K562 (cell line): ENCODE measurements around the gene RIOK3. TPM values are rescaled to one million over a fixed set of nuclear protein-coding genes. Genes with fewer than 3 reads are reported as not detected.

Experiments used
- ATAC-seq: fragments of 200-7000 bp; cut with Tn5 transposase; 3 replicates; pipeline ENCODE4 v1.9.1; 2020; ENCODE audit warnings: moderate library complexity
- BruUV-seq: library from RNA; stranded (reverse); fragments of 400-500 nt; replicated peaks from 2 replicates; lab custom pipeline; 2021; lab: Mats Ljungman, UMichigan
- CTCF ChIA-PET: fragments of 300-600 bp; formaldehyde crosslinking; extraction: SDS; loops from one replicate; lab custom pipeline; 2021; ENCODE audit warnings: low intra/inter-chr PET ratio; lab: Yijun Ruan, JAX
- POLR2A ChIA-PET: fragments of 300-600, 350-650 bp; sonication (Branson Sonifier 250); formaldehyde crosslinking; extraction: SDS; loops from one replicate; lab custom pipeline; 2021; ENCODE audit warnings: antibody characterized with exemption, inconsistent platforms; lab: Yijun Ruan, JAX
- DNase-seq, 4 experiments: peaks; one replicate each; pipeline versions ENCODE4 v3.0.0 to v3.0.0-alpha.2; 2011 to 2018; ENCODE audit warnings: low spot score in 3 of 4, mixed read lengths in 3 of 4; ENCODE audit errors: extremely low read depth in 1 of 4
- FAIRE-seq: peaks from 2 replicates; lab custom pipeline; 2011; peaks lifted over from hg19 to GRCh38; lab: Jason Lieb, UNC
- H2AFZ ChIP-seq: 2 replicates; pipeline ENCODE4 v1.6.0; 2011; ENCODE audit warnings: low read depth, low read length, control low read depth, inconsistent platforms
- H3K27ac ChIP-seq: fragments of 200-600 bp; 3 replicates; pipeline ENCODE4 v1.8.0; 2011; ENCODE audit warnings: low read depth, mild to moderate bottlenecking, control low read depth, inconsistent platforms, low read length, moderate library complexity, mixed read lengths; ENCODE audit errors: extremely low read depth
- H3K27me3 ChIP-seq, 2 experiments: fragments of 300-600 bp in 1 of 2; 2 replicates in 1 of 2; 3 replicates in 1 of 2; pipeline versions ENCODE4 v1.6.0 to v1.8.0; 2011; ENCODE audit warnings: inconsistent platforms in 2 of 2, low read length in 2 of 2, mild to moderate bottlenecking in 1 of 2, mixed read lengths in 1 of 2, moderate library complexity in 1 of 2; ENCODE audit not compliant: control insufficient read depth in 2 of 2, insufficient read depth in 2 of 2
- H3K36me3 ChIP-seq: fragments of 300-600 bp; 3 replicates; pipeline ENCODE4 v1.8.0; 2011; ENCODE audit warnings: mild to moderate bottlenecking, low read length, inconsistent platforms; ENCODE audit not compliant: control insufficient read depth, insufficient read depth
- H3K4me1 ChIP-seq, 2 experiments: fragments of 200-600 bp in 1 of 2; replicated peaks in 1 of 2; 2 replicates in 1 of 2; 3 replicates in 1 of 2; pipeline versions ENCODE4 v1.5.1 to v1.8.0; 2011; ENCODE audit warnings: inconsistent platforms in 2 of 2, low read length in 2 of 2, mild to moderate bottlenecking in 1 of 2, mixed read lengths in 1 of 2, moderate library complexity in 1 of 2; ENCODE audit not compliant: control insufficient read depth in 2 of 2, insufficient read depth in 2 of 2
- H3K4me2 ChIP-seq: 2 replicates; pipeline ENCODE4 v1.6.1; 2011; ENCODE audit warnings: low read length, control low read depth, inconsistent platforms, mixed read lengths; ENCODE audit not compliant: insufficient read depth
- H3K4me3 ChIP-seq: fragments of 200-600 bp; sonication (generic), shearing (Covaris generic); 2 replicates; pipeline ENCODE4 v1.5.1; 2016; ENCODE audit warnings: control low read depth, inconsistent platforms
- H3K79me2 ChIP-seq: fragments of 200-600 bp; 3 replicates; pipeline ENCODE4 v1.8.0; 2011; ENCODE audit warnings: low read length, inconsistent platforms; ENCODE audit not compliant: control insufficient read depth, insufficient read depth
- H3K9ac ChIP-seq, 2 experiments: 2 replicates each; pipeline versions ENCODE4 v1.6.0 to v1.6.1; 2011; ENCODE audit warnings: low read depth in 2 of 2, low read length in 2 of 2, control low read depth in 1 of 2, inconsistent platforms in 1 of 2, mild to moderate bottlenecking in 1 of 2, mixed read lengths in 1 of 2; ENCODE audit not compliant: insufficient read depth in 1 of 2
- H3K9me1 ChIP-seq: one replicate; pipeline ENCODE4 v1.6.0; 2011; ENCODE audit warnings: inconsistent platforms, mild to moderate bottlenecking, low read length, moderate library complexity; ENCODE audit not compliant: control insufficient read depth, insufficient read depth
- H3K9me3 ChIP-seq: replicated peaks from 2 replicates; pipeline ENCODE4 v1.5.1; 2011; ENCODE audit warnings: low read depth, low read length, inconsistent platforms; ENCODE audit not compliant: control insufficient read depth, insufficient read depth
- H4K20me1 ChIP-seq: replicated peaks from 2 replicates; pipeline ENCODE4 v1.6.1; 2011; ENCODE audit warnings: low read length, inconsistent platforms, mixed read lengths; ENCODE audit not compliant: control insufficient read depth, insufficient read depth
- C11orf30 ChIP-seq: fragments of 450-650 bp; IDR thresholded peaks from 2 replicates; pipeline ENCODE4 v1.6.1; 2016; ENCODE audit warnings: low read depth, mild to moderate bottlenecking
- CEBPB ChIP-seq: fragments of 450-650 bp; IDR thresholded peaks from 2 replicates; pipeline ENCODE4 v1.6.1; 2016; ENCODE audit warnings: missing genetic modification characterization, missing compliant biosample characterization
- CEBPG ChIP-seq, 3 experiments: fragments of 200-800 bp in 1 of 3; sonication (Bioruptor generic) in 1 of 3; sonication (generic) in 1 of 3; formaldehyde crosslinking in 1 of 3; IDR thresholded peaks in 2 of 3; conservative IDR thresholded peaks in 1 of 3; 2 replicates each; pipeline versions ENCODE4 v1.6.1 to v1.8.0; 2016 to 2022; ENCODE audit warnings: missing compliant biosample characterization in 2 of 3, missing genetic modification characterization in 2 of 3, mild to moderate bottlenecking in 1 of 3, missing genetic modification reagents in 1 of 3
- MAFG ChIP-seq: fragments of 450-650 bp; conservative IDR thresholded peaks from 2 replicates; pipeline ENCODE4 v1.6.1; 2016; ENCODE audit warnings: missing genetic modification characterization, missing compliant biosample characterization
- POLR2AphosphoS2 ChIP-seq: IDR thresholded peaks from 2 replicates; pipeline ENCODE4 v1.6.1; 2012; ENCODE audit warnings: low read length, improper control_type of control experiment
- WGBS: fragments of 100-300 bp; shearing (Covaris generic); methylation state at CpG from one replicate; pipeline ENCODE4 v1.1.6; 2016; ENCODE audit warnings: low coverage, mixed read lengths; ENCODE audit not compliant: insufficient coverage; ENCODE audit errors: missing lambda C conversion rate; 5-methylcytosine and 5-hydroxymethylcytosine counted together
- in situ Hi-C: fragments of 300-500 bp; cut with MboI; formaldehyde crosslinking; loops from 4 replicates; pipeline ENCODE4 v1.15.0; 2018; ENCODE audit warnings: inconsistent platforms, mixed read lengths
- intact Hi-C: fragments of 100-400 bp; cut with micrococcal nuclease; formaldehyde crosslinking; loops from 2 replicates; pipeline ENCODE4 v1.14.2; 2022
- polyA plus RNA-seq, 8 experiments: library from polyadenylated mRNA; depleted of rRNA in 4 of 8; stranded (reverse) in 5 of 8; unstranded in 3 of 8; fragments of >200 nt; fragmentation: Nextera tagmentation in 2 of 8; fragmentation: Illumina TruSeq in 1 of 8; extraction: Ambion mirVana in 2 of 8; extraction: Trizol in 1 of 8; gene quantifications; 2 replicates each; pipeline versions ENCODE4 v1.2.1 to v1.2.3, GENCODE V29; 2011 to 2014; ENCODE audit warnings: inconsistent platforms in 1 of 8, missing spikeins in 1 of 8
- total RNA-seq, 7 experiments: library from RNA; depleted of rRNA in 6 of 7; stranded (reverse); fragments of >200 nt in 6 of 7; fragmentation: Illumina TruSeq in 2 of 7; extraction: Trizol in 2 of 7; gene quantifications; 2 replicates each; pipeline versions ENCODE4 v1.2.1 to v1.2.3, GENCODE V29; 2011 to 2021; ENCODE audit warnings: low replicate concordance in 1 of 7
- TF ChIP-seq, protein P1 (sequence below), 2 experiments: fragments of 450-650 bp; IDR thresholded peaks; 2 replicates each; pipeline ENCODE4 v1.6.1; 2018; ENCODE audit warnings: mild to moderate bottlenecking in 2 of 2, low read depth in 1 of 2; ENCODE audit not compliant: partially characterized antibody in 2 of 2

Gene RIOK3
- total and polyA plus RNA-seq, 9 of the 15 experiments (the other 6 are each of a cell fraction or from before 2014, with no cell fraction given): 21.4 to 89.5 (median 62.9) TPM

DNA sequence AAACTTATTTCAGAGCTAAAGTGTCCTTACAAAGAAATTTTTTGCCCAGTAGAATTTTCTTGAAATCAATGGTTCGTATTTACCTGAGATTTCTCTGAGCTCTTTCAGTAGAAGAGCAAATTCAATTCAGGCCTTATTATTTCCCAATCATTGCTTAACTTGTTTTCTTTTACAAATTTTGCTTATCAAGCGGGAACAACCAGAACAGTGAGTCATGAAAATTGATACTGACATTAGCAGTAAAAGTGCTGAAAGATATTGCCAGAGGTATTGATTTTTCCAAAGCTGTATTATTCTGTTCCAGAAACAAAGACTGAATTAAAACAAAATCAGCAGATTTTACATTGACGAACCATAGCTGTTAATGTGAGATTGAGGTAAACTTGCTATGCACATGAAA is 10.1 kb upstream of the RIOK3 start:
- no peaks in the 10 kb centered on the region for H3K9me1 ChIP-seq
- no peak for ATAC-seq
- in situ Hi-C loops (no loop called here), intact Hi-C loops (no loop called here)
- H4K20me1 ChIP-seq: no peaks in the 10 kb centered on the region
- ChIA-PET POLR2A (interaction anchor here (0.6 to 1.7 kb wide), 3 partner anchors 10 to 20 kb away, joined by 3 to 6 read pairs (median 3); partner anchors contain the start of gene RIOK3), CTCF (no interaction called here)
- H3K27ac ChIP-seq: no peak overlapping the region
- no peak overlapping the region for H3K9ac ChIP-seq
- H3K4me2 ChIP-seq: no peak overlapping the region
- no TSS peak for BruUV-seq
- 45% methylated on average over 3 of the region's 3 CpGs for WGBS
- no peak for FAIRE-seq
- peaks cover 3% of the 10 kb centered on the region for H3K9me3 ChIP-seq
- no peaks in the 10 kb centered on the region for H3K27me3 ChIP-seq
- no peak overlapping the region for H2AFZ ChIP-seq
- H3K4me1 ChIP-seq: peaks cover 4 to 9% of the 10 kb centered on the region in 2 experiments; a peak in 4 of 5 replicates
- H3K79me2 ChIP-seq: no peaks in the 10 kb centered on the region
- no peak overlapping the region for H3K4me3 ChIP-seq
- no peaks in the 10 kb centered on the region for H3K36me3 ChIP-seq
- no peak for DNase-seq
- TF ChIP-seq, protein P1, sequence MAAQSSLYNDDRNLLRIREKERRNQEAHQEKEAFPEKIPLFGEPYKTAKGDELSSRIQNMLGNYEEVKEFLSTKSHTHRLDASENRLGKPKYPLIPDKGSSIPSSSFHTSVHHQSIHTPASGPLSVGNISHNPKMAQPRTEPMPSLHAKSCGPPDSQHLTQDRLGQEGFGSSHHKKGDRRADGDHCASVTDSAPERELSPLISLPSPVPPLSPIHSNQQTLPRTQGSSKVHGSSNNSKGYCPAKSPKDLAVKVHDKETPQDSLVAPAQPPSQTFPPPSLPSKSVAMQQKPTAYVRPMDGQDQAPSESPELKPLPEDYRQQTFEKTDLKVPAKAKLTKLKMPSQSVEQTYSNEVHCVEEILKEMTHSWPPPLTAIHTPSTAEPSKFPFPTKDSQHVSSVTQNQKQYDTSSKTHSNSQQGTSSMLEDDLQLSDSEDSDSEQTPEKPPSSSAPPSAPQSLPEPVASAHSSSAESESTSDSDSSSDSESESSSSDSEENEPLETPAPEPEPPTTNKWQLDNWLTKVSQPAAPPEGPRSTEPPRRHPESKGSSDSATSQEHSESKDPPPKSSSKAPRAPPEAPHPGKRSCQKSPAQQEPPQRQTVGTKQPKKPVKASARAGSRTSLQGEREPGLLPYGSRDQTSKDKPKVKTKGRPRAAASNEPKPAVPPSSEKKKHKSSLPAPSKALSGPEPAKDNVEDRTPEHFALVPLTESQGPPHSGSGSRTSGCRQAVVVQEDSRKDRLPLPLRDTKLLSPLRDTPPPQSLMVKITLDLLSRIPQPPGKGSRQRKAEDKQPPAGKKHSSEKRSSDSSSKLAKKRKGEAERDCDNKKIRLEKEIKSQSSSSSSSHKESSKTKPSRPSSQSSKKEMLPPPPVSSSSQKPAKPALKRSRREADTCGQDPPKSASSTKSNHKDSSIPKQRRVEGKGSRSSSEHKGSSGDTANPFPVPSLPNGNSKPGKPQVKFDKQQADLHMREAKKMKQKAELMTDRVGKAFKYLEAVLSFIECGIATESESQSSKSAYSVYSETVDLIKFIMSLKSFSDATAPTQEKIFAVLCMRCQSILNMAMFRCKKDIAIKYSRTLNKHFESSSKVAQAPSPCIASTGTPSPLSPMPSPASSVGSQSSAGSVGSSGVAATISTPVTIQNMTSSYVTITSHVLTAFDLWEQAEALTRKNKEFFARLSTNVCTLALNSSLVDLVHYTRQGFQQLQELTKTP (IDR thresholded peaks at IDR 0.05; ENCODE audit: low read depth in 1 of 2, partially characterized antibody in 2 of 2): no peak
- no peak for TF ChIP-seq CEBPG (CRISPR knock-in tag; IDR thresholded peaks at IDR 0.05)
- peak; percentile 28 to 41; a peak in 2 of 4 replicates for TF ChIP-seq CEBPG (tag; conservative IDR thresholded peaks at IDR 0.05 in 1 of 2, IDR thresholded peaks at IDR 0.05 in 1 of 2)
- TF ChIP-seq POLR2AphosphoS2: no peak
- TF ChIP-seq CEBPB (tag): peak; percentile 50; the same call in 1 of the 2 replicates
- TF ChIP-seq MAFG (tag): peak; percentile 28; the same call in 1 of the 2 replicates
- peak; percentile 33; the same call in 1 of the 2 replicates for TF ChIP-seq C11orf30
